Nucleus accumbens (tissue), 56 donors: ENCODE results near the gene SLC50A1.

Experiments used
- DNase-seq, 56 donors: peaks; one replicate each; lab custom pipeline; 2025; lab: John Stamatoyannopoulos, UW

SLC50A1 gene, protein sequence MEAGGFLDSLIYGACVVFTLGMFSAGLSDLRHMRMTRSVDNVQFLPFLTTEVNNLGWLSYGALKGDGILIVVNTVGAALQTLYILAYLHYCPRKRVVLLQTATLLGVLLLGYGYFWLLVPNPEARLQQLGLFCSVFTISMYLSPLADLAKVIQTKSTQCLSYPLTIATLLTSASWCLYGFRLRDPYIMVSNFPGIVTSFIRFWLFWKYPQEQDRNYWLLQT

DNA sequence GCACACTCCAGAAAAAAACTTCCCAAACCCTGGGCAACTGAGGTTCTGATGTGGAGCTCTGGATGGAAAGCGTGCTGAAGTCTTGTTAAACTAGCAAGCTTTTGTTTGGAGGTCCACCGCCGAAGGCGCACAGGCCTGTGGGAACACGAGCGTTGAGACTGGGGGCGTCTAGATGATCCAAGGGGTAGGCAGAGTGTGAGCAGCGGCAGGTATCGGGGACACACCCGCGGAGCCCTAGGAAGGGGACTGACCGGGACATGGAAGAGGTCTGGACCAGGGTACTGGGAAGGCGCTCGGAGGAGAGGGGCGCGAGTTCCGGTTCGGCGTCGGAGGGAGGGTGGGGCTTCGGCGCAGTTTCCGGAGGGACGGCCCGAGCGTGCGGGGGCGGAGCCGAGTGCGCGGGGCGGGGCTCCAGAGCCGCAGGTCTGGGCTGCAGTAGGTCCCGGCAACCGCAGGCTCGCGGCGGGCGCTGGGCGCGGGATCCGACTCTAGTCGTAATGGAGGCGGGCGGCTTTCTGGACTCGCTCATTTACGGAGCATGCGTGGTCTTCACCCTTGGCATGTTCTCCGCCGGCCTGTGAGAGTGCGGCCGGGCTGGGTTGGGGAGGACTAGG lies at the start of gene SLC50A1:
SLC50A1 (plus strand) TSS at position 438 of the 614 bp plus-strand sequence; CDS start at position 498, 60 bp downstream.
- peak; percentile 55 to 95 (median 86) for DNase-seq

DNA sequence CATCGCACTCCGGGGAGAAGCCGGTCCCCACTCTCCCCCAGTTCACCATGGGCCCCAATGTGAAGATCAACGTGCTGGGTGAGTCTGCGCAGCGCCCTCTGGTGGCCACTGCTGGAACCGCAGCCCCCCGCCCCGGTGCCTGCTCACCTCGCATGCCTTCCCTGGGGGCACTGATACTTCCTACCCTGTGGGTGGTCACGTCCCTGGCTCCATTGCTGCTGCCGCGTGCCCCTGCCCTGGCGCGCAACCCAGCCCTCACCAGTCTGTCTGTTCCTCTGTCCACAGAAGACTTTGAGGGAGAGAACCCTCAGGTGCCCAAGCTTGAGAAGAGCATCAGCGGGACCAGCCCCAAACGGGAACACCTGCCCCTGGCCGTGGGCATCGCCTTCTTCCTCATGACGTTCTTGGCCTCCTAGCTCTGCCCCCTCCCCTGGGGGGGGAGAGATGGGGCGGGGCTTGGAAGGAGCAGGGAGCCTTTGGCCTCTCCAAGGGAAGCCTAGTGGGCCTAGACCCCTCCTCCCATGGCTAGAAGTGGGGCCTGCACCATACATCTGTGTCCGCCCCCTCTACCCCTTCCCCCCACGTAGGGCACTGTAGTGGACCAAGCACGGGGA lies 49.4 kb upstream of the SLC50A1 start:
- peak in 37 of 56 donors; percentile 20 to 79 (median 46) for DNase-seq

DNA sequence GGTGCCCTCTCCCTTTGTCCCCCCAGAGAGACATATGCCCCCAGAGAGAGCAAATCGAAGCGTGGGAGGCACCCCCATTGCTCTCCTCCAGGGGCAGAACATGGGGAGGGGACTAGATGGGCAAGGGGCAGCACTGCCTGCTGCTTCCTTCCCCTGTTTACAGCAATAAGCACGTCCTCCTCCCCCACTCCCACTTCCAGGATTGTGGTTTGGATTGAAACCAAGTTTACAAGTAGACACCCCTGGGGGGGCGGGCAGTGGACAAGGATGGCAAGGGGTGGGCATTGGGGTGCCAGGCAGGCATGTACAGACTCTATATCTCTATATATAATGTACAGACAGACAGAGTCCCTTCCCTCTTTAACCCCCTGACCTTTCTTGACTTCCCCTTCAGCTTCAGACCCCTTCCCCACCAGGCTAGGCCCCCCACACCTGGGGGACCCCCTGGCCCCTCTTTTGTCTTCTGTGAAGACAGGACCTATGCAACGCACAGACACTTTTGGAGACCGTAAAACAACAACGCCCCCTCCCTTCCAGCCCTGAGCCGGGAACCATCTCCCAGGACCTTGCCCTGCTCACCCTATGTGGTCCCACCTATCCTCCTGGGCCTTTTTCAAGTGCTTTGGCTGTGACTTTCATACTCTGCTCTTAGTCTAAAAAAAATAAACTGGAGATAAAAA lies 48.7 kb upstream of the SLC50A1 start:
- DNase-seq, result no peak

DNA sequence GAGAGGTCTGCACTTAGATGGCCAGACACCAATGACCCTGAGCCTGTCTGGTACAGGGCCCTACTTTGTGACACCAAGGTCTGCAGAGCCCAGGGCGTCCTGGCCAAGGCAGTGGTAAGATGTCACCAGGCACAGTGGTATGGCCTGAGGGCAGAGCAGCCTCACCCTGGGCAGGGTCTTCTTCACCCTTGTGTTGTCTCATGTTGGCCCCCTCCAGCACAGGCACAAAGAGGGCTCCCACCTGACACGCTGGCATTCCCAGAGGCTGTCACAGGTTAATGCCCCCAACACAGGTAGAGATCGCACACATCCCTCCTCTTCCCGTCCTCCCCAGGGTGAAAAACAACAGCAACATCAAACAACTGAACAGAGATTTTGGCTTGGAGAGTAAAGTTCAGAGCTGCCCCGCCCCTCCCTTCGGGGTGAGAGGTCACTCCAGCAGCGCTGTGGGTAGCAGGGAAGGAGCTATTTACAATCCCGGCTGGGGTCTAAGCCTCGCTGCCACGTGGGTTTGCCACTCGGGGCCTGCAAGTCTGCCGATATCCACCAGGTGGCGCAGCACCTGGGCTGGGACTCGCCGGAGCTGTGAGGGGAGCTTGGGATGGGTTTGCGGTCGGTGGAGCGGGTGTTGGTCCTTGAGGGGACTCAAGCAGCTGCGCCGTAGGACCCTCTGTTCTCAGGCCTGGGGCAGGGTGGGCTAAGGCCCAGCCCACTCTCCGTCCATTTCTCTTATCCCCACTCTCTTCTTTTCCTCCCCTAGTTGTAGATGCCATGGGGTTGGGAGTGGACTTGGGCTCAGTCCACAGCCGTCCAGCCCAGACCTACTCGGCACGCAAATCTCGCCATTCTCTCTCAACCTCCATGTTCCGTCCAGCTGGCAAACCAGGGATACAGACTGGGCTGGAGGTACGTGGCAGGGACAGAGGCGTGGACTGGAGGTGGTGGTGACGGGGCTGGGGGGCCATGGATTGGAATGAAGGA lies 44.3 kb upstream of the SLC50A1 start:
- DNase-seq, result peak in 51 of 56 donors; percentile 28 to 86 (median 62)

DNA sequence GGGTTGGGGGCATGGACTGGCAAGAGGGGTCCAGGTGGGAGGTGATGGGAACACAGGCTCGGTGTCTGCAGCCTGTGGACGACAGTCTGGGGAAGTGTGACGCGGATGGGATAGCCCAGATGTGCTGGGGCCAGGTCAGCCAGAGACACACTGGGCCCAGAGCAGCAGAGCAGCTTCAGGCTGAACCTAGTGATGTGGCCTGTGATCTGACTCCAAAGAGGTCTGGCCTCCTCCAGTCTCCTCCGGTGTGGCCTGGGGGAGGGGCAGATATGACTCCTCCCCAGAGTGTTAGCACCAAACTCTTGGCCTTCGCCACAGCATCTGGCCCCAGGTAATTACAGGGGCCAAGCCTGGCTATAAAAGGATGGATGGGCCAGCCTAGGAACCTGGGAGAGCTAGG lies 43.5 kb upstream of the SLC50A1 start:
- DNase-seq, result no peak

DNA sequence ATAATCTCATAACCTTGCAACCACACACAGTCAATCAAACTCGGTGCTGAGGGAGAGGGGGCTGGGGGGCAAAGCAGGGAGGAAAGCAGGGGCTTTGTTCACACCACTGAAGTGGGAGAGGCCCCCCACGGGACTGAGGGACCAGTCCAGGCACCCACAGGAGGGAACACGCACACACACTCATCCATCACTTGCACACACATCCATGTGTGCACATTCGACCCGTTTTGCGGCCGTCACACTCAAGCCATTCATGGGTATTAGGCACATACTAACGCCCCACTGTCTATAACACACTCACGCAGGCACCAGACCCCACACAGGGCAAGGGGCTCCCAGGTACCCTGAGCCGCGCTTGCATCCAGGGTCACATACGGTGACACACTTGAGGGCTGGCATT lies 43.0 kb upstream of the SLC50A1 start:
- DNase-seq, result no peak

DNA sequence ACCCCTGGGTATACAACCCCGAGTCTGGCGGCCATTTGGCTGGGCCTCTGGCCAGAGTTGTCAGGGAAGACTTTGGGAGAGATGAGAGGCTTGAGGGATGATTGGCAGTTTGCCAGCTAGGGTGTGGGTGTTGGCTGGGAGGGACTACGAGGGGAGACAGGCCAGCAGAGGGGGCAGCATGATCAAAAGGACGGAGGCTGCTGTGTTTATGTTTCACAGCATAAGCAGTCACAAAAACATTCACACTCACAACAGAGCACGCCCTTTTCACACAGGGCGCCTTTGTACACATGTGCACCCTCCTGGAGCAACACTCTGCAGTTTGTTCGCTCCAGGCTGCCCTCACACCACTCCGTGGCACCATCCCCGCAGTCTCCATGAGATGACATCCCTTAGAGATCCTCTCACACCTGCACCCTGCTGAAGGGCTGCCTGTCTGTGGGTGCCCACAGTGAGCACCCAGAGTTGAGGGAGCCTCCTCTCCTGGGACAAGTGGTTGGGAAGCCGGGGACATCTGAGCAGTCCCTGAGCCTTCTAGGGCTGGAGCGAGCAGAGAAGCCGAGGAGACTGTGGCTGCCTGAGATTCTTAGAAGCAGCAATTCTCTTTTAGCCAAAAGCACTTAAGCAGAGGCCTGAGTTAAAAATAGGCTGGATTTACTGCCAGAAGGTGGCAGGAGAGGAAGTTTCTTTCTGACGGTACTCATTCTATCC lies 41.6 kb upstream of the SLC50A1 start:
- DNase-seq, result peak in 40 of 56 donors; percentile 19 to 76 (median 48)

DNA sequence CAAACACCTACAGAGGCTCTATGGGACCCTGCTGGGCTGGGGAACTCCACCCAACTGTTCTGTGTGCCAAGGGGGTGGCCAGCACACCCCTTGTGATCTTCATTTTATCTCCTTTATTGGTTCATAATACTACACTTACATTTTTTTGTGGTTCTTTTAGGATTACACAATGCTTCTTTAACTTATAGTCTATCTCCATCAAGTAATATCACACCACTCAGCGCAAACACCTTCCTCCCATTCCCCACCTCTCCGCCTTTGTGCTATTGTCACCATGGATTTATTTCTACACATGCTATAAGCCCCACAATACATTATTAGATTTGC lies 41.1 kb upstream of the SLC50A1 start:
- no peak for DNase-seq

DNA sequence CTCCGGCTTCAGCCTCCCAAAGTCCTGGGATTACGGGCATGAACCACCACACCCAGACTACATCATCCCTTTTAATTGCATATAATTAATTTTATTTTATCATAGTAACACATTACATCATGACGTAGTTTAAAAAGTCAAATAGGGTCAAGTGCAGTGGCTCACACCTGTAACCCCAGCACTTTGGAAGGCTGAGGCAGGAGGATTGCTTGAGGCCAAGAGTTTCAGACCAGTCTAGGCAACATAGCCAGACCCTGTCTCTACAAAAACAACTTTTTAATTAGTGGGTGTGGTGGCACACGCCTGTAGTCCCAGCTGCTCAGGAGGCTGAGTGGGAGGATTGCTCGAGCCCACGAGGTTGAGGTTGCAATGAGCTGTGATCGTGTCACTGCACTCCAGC lies 36.3 kb upstream of the SLC50A1 start:
- no peak for DNase-seq

DNA sequence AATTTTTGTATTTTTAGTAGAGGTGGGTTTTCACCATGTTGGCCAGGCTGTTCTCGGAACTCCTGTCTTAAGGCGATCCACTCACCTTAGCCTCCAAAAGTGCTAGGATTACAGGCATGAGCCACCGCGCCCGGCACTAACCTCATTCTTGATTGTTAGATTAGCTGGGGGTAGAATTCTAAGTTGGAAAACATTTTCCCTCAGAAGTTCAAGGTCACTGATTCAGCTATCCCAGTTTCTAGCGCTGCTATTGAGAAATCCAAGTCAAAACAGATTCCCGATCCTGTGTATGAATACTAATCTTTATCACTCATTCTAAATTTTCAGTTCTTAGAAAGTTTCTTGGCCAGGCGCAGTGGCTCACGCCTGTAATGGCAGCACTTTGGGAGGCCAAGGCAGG lies 32.3 kb upstream of the SLC50A1 start:
- DNase-seq, result no peak

DNA sequence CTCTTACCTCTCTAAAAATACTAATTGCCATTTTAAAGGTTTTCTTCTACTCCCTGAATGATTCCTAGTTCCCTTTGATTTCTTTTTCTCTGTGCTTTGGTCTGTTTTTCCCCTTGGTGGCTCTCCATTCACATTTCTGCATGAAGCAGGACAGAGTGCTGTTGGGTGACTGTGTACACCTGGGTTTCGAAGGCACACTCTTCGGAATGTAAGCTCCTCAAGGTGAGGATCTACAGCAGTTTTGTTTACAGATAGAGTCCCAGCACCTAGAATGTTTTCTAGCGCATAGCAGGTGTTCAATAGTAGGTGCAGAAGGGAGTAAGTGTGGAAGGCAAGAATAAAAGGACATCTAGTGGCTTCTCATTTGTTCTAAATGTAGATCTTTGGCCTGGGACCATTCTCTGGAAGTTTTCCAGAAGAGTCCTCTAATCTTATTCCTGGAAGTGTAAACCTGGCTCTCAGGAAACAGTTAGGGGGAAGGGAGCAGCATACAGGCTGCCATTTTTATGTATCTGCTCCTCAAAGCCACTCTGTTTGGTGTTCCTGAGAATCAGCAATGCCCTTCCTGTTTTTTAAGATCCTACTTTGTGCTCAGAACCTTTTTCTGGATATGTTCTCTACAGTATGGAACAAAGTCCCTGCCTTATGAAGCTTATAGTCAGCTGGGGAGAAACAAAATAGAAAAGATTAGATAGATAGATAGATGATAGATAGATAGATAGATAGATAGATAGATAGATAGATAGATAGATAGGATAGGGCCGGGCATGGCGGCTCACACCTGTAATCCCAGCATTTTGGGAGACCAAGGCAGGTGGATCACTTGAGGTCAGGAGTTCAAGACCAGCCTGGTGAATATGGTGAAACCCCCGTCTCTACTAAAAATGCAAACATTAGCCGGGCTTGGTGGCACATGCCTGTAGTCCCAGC lies 30.8 kb upstream of the SLC50A1 start:
- DNase-seq, result no peak

DNA sequence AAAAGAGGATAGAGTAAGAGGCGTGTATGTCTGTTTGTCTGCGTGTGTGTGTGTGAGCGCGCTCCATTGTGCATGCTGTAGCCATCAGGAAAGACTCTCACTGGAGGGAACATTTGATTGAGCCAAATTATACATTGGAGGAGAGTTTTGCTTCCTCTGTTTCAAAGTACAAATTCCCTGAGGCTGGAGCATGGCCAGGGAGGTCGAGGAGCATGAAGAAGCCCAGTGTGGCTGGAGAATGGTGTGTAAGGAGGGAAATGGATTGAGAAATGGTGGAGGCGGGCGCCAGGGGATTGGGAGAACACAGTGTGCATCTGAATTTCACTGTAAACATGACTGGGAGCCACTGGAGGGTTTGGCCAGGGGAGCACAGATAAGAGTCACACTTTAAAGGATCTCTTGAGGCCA lies 30.0 kb upstream of the SLC50A1 start:
- DNase-seq, result no peak

DNA sequence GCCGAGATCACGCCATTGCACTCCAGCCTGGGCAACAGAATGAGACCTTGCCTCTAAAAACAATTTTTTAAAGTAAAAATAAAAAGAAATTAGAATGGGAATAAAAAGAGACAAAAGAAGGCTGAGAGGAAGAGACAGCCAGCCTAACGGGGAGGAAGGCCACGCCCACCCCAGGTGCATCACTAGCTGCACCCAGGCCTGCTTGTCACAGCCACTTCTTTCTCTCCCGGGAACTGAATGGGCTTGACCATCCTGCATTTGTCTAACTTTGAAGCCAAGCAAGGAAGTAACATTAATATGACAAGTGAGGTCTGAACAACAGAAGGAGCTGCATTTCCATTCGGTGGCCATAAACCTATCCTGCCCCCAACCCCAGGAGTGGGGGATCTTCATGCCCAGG lies 28.8 kb upstream of the SLC50A1 start:
- no peak for DNase-seq

DNA sequence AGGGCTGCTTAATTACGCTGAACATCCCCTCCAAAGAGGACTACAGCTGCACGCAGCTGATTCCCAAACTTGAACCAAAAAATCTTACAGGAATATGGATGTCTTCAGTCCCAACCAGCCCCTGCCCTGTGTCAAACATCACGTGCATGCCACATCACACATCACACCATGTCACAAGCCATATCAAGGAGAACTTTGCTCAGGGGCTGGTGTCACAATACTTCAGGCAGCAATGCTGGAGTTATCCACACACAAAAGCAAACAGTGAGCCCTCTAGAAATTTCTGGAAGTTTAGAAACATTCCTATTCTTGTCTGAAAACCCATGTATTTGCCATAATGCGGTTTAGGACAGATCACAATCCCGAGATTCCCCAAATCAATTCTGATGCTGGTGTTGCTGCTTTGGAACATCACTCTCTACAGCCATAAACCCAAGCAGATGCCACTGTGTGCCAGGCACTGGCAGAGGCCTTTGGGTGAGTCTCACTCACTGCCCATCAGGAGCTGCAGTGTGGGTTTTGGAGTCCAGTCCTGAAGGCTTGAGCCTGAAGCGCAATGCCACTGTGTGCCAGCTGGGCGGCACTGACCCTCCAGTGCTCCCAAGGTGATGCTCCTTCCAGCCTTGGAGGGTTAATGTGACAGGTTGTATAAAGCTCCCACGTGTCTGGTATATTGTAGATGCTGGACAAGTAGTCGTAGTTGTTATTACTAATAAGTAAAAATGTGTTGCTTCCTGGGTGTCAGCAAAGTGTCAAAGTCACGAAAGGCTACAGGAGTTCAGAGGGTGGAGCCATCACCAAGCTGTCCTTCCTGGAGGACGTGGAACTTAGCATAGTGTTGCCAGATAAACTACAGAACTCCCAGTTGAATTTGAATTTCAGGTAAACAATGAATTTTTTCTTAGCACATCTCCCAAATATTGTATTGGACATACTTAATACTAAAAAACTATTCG lies 28.1 kb upstream of the SLC50A1 start:
- DNase-seq, result no peak

DNA sequence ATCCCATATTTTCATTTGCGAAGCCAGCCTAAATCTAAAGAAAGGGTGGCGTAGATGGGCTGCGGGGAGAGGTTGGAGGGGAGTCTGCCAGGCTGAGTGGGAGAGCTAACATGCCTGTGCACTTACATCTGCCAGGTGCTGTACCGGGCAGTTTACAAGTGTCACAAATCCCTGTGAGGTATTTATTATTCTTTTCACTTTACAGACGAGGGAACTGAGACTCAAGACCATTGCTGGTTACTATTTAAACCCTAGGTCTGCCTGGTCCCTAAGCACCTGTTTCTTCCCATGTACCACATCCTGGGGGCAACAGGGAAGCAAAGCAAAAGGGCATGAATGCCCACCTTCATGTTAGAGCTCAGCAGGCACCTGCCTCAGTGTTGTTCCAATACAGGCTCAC lies 27.4 kb upstream of the SLC50A1 start:
- no peak for DNase-seq

DNA sequence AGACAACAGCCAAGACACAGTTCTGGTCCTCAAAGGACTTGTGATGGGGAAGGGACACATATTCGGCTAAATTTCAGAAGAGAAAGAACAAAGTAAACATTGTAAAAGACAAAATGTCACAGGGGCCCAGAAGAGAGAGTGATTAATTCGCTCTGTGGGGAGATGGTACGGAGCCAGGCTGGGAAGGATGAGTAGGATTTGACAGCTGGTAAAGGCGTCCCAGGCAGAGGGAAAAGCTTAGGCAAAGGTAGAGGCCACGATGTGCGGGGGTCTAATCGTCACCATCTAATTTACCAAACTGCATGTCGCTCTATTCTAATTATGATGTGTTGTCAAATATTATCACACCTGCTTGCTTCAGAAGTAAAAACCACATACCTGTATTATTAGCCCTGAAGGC lies 25.3 kb upstream of the SLC50A1 start:
- peak in 1 of 56 donors; percentile 11 for DNase-seq

DNA sequence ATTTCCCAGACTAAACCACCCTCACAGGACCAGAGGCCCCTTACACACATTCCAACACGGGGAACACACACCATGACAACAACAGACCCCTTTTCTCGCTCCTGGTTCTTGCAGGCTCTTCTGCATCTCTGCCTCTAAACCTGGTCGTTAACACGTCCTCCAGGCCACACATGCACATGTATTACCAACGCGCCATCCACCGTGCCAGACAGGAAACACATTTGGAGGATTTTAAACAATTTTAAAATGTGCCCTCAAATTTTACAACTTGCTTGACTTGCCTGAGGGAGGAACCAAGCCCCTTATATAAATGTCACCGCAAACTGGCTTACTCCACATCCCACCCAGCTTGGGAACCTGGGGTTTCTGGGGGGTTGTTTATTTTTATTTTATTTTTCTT lies 24.8 kb upstream of the SLC50A1 start:
- DNase-seq, result no peak
